Keratinocyte (primary cell): Measurements from ENCODE around the gene MED17. TPM values are rescaled to one million over a fixed set of nuclear protein-coding genes. Genes with fewer than 3 reads are reported as not detected.

ENCODE experiments used
- DNase-seq: peaks from one replicate; pipeline ENCODE4 v3.0.0-alpha.2; 2011; ENCODE audit warnings: low read depth, missing footprints, low spot score
- FAIRE-seq: peaks from 2 replicates; lab custom pipeline; 2011; peaks lifted over from hg19 to GRCh38; lab: Jason Lieb, UNC
- H2AFZ ChIP-seq: 2 replicates; pipeline ENCODE4 v1.6.0; 2012; ENCODE audit warnings: low read length, control low read depth, inconsistent platforms; ENCODE audit not compliant: control insufficient read depth
- H3K27ac ChIP-seq: 2 replicates; pipeline ENCODE4 v1.5.1; 2011; ENCODE audit warnings: low read length; ENCODE audit not compliant: control insufficient read depth, insufficient read depth
- H3K27me3 ChIP-seq: 3 replicates; pipeline ENCODE4 v1.6.0; 2011; ENCODE audit warnings: low read length; ENCODE audit not compliant: control insufficient read depth, insufficient read depth; ENCODE audit errors: extremely low read depth
- H3K36me3 ChIP-seq, 2 experiments: 2 replicates in 1 of 2; 3 replicates in 1 of 2; pipeline ENCODE4 v1.5.1; 2011; ENCODE audit warnings: low read length in 2 of 2, mild to moderate bottlenecking in 1 of 2; ENCODE audit not compliant: control insufficient read depth in 2 of 2, insufficient read depth in 2 of 2; ENCODE audit errors: extremely low read depth in 1 of 2
- H3K4me1 ChIP-seq: 3 replicates; pipeline ENCODE4 v1.5.1; 2011; ENCODE audit warnings: low read length; ENCODE audit not compliant: control insufficient read depth, insufficient read depth; ENCODE audit errors: extremely low read depth
- H3K4me2 ChIP-seq: 3 replicates; pipeline ENCODE4 v1.6.0; 2011; ENCODE audit warnings: low read depth, low read length; ENCODE audit not compliant: control insufficient read depth, insufficient read depth; ENCODE audit errors: extremely low read depth
- H3K4me3 ChIP-seq, 3 experiments: fragments of 200-600 bp in 1 of 3; sonication (generic) in 1 of 3; 2 replicates in 2 of 3; 3 replicates in 1 of 3; pipeline ENCODE4 v1.5.1; 2011 to 2016; ENCODE audit warnings: low read length in 3 of 3, mild to moderate bottlenecking in 3 of 3, control low read depth in 2 of 3, inconsistent platforms in 1 of 3, low read depth in 1 of 3, mixed read lengths in 1 of 3, mixed run types in 1 of 3, moderate library complexity in 1 of 3; ENCODE audit not compliant: control insufficient read depth in 2 of 3, insufficient read depth in 2 of 3; ENCODE audit errors: extremely low read depth in 1 of 3
- H3K79me2 ChIP-seq: 2 replicates; pipeline ENCODE4 v1.6.0; 2012; ENCODE audit warnings: low read length; ENCODE audit not compliant: control insufficient read depth, insufficient read depth
- H3K9ac ChIP-seq: 3 replicates; pipeline ENCODE4 v1.6.0; 2011; ENCODE audit warnings: low read length; ENCODE audit not compliant: control insufficient read depth, insufficient read depth; ENCODE audit errors: extremely low read depth
- H3K9me1 ChIP-seq: 3 replicates; pipeline ENCODE4 v1.6.0; 2011; ENCODE audit warnings: low read length; ENCODE audit not compliant: control insufficient read depth, insufficient read depth; ENCODE audit errors: extremely low read depth
- H3K9me3 ChIP-seq: 2 replicates; pipeline ENCODE4 v1.5.1; 2012; ENCODE audit warnings: low read depth, low read length; ENCODE audit not compliant: control insufficient read depth
- H4K20me1 ChIP-seq: 3 replicates; pipeline ENCODE4 v1.6.0; 2011; ENCODE audit warnings: low read length; ENCODE audit not compliant: control insufficient read depth, insufficient read depth; ENCODE audit errors: extremely low read depth
- EZH2 ChIP-seq: IDR thresholded peaks from one replicate; pipeline ENCODE4 v1.6.1; 2012; ENCODE audit warnings: inconsistent platforms, mild to moderate bottlenecking, low read length, moderate library complexity
- dilution Hi-C: fragments of 300-500 bp; cut with MboI; formaldehyde crosslinking; loops from one replicate; pipeline ENCODE4 v1.7.0; 2020; ENCODE audit warnings: low sequenced_read_pairs; ENCODE audit not compliant: extremely low pct_ligation_motif_present
- polyA plus RNA-seq, 5 experiments: library from polyadenylated mRNA; depleted of rRNA in 3 of 5; stranded (reverse) in 3 of 5; stranded (forward) in 1 of 5; unstranded in 1 of 5; fragments of >200 nt; gene quantifications; 1 replicate in 1 of 5; 2 replicates in 3 of 5; 3 replicates in 1 of 5; pipeline versions ENCODE4 v1.2.1 to v1.2.3, GENCODE V29; 2011 to 2012; ENCODE audit warnings: missing spikeins in 2 of 5, low read depth in 1 of 5, low replicate concordance in 1 of 5
- TF ChIP-seq, protein P1 (sequence below), 3 experiments: IDR thresholded peaks in 1 of 3; conservative IDR thresholded peaks in 1 of 3; optimal IDR thresholded peaks in 1 of 3; 2 replicates in 2 of 3; 3 replicates in 1 of 3; pipeline versions ENCODE3 to v1.5.1; 2011; ENCODE audit warnings: low read length in 3 of 3, mild to moderate bottlenecking in 3 of 3, moderate library complexity in 2 of 3, control low read depth in 1 of 3, inconsistent platforms in 1 of 3; ENCODE audit not compliant: insufficient read depth in 2 of 3; ENCODE audit errors: extremely low read depth in 1 of 3

Gene MED17
- polyA plus RNA-seq, 1 donor (not counting 4 experiments of a cell fraction or from before 2014, with no cell fraction given) = 25.1 TPM

DNA sequence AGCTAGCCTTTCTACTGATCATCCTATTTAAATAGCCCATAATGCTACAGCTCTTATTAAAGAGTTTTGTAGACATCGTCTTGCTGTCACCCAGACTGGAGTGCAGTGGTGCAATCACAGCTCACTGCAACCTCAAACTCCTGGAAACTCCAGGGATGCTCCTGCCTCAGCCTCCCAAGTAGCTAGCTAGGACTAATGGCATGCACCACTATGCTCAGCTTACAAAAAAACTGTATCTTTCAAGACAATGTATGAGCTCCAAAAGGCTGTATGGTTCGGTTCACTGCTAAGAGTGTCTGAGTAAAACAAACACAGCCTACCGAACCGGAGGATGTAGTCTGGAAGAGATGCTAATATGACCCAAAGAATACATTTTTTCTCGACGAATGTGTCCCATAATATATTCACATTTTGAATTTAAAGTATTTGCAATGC lies 45.4 kb upstream of the MED17 start:
- no peak for FAIRE-seq
- dilution Hi-C loops = no loop called here
- H3K4me2 ChIP-seq = peak overlapping the region; percentile 92
- H3K36me3 ChIP-seq = peaks cover 19 to 49% of the 10 kb centered on the region in 2 experiments
- TF ChIP-seq, protein P1, sequence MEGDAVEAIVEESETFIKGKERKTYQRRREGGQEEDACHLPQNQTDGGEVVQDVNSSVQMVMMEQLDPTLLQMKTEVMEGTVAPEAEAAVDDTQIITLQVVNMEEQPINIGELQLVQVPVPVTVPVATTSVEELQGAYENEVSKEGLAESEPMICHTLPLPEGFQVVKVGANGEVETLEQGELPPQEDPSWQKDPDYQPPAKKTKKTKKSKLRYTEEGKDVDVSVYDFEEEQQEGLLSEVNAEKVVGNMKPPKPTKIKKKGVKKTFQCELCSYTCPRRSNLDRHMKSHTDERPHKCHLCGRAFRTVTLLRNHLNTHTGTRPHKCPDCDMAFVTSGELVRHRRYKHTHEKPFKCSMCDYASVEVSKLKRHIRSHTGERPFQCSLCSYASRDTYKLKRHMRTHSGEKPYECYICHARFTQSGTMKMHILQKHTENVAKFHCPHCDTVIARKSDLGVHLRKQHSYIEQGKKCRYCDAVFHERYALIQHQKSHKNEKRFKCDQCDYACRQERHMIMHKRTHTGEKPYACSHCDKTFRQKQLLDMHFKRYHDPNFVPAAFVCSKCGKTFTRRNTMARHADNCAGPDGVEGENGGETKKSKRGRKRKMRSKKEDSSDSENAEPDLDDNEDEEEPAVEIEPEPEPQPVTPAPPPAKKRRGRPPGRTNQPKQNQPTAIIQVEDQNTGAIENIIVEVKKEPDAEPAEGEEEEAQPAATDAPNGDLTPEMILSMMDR (optimal IDR thresholded peaks at IDR 0.05 in 1 of 3, IDR thresholded peaks at IDR 0.05 in 1 of 3, conservative IDR thresholded peaks at IDR 0.05 in 1 of 3; ENCODE audit: extremely low read depth in 1 of 3, insufficient read depth in 2 of 3, low read length in 3 of 3) = no peak
- TF ChIP-seq EZH2 = no peak
- peak overlapping the region; percentile 76 to 92 (median 87) for H3K4me3 ChIP-seq
- H3K9me3 ChIP-seq = no peaks in the 10 kb centered on the region
- H3K4me1 ChIP-seq = peaks cover 27% of the 10 kb centered on the region
- peaks cover 29% of the 10 kb centered on the region for H4K20me1 ChIP-seq
- peak overlapping the region; percentile 98 for H3K9ac ChIP-seq
- H3K27ac ChIP-seq = peak overlapping the region; percentile 92
- no peak for DNase-seq
- H3K9me1 ChIP-seq = no peaks in the 10 kb centered on the region
- H2AFZ ChIP-seq = no peak overlapping the region
- H3K79me2 ChIP-seq = peaks cover 70% of the 10 kb centered on the region
- no peaks in the 10 kb centered on the region for H3K27me3 ChIP-seq

DNA sequence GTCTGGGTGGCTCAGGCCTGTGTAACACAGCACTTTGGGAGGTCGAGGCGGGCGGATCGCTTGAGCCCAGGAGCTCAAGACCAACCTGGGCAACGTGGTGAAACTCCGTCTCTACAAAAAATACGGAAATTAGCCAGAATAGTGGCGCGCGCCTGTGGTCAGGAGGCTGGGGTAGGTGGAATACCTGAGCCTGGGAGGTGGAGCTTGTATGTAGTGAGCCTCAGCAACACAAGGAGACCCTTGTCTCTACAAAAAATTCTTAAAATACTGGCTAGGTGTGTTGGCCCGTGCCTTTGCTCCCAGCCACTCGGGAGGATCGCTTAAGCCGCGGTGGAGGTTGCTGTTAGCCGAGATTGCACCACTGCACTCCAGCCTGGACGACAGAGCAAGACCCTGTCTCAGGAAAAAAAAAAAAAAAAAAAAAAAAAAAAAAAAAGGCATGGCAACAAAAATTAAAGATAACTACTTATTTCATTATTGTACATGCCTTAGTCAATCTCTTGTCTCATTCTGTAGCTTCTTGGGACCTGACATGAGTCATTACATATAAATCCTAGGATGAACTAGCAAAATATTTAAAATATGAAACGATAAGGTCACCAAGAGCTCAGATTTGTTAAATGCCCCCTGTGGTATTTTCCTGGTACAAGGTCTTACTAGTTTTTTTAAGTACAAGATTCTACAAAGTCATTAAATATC lies 43.9 kb upstream of the MED17 start:
- Histone ChIP-seq H3K9me1 (no peaks in the 10 kb centered on the region), H3K27ac (peak overlapping the region; percentile 92), H3K36me3 (peaks cover 15 to 35% of the 10 kb centered on the region in 2 experiments), H3K27me3 (no peaks in the 10 kb centered on the region), H3K4me1 (peaks cover 27% of the 10 kb centered on the region), H3K4me2 (peak overlapping the region; percentile 92), H3K79me2 (peaks cover 60% of the 10 kb centered on the region), H3K9me3 (no peaks in the 10 kb centered on the region), H2AFZ (no peak overlapping the region), H3K4me3 (peak overlapping the region; percentile 76 to 92 (median 87)), H3K9ac (peak overlapping the region; percentile 98), H4K20me1 (peaks cover 22% of the 10 kb centered on the region)
- TF ChIP-seq EZH2 = no peak
- TF ChIP-seq, protein P1 (optimal IDR thresholded peaks at IDR 0.05 in 1 of 3, IDR thresholded peaks at IDR 0.05 in 1 of 3, conservative IDR thresholded peaks at IDR 0.05 in 1 of 3; ENCODE audit: extremely low read depth in 1 of 3, insufficient read depth in 2 of 3, low read length in 3 of 3) = no peak
- no peak for FAIRE-seq
- DNase-seq = no peak
- dilution Hi-C loops = no loop called here
